ENCODE measurements around the gene MRPS18A.
"Not testable (repeated sequence)": the region's sequence is repeated elsewhere in the genome, so short reads cannot be mapped to it uniquely, and the experiment has no call there.

MRPS18A gene

DNA sequence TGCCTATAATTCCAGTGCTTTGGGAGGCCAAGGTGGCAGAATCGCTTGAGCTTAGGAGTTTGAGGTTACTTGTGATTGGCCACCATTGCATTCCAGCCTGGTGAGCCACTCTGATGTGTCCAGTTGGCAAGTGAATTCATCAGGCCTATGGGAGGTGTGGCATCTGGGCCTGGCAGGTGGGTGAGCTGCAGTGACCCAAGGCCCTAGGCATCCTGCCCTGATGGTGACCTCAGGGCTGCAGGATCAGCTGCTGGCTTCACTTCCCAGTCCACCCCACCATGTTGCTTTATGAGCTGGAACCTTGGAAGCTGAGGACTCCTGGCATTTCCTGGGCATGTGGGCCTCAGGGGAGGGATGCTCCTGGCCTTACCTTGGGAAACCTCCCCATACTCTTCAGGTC lies 22.2 kb downstream of the MRPS18A start:
- H3K4me1 ChIP-seq (ENCODE audit: control insufficient read depth, low read depth, low read length): peaks cover 18% of the 10 kb centered on the region
- H3K36me3 ChIP-seq (ENCODE audit: control insufficient read depth, low read depth, low read length): no peaks in the 10 kb centered on the region
- no peaks in the 10 kb centered on the region for H3K9me3 ChIP-seq (ENCODE audit: control insufficient read depth, low read depth, low read length)
- no peak overlapping the region for H3K9ac ChIP-seq (ENCODE audit: low read length)
- no peaks in the 10 kb centered on the region for H3K27me3 ChIP-seq (ENCODE audit: control insufficient read depth, insufficient read depth, low read length)
- no peak overlapping the region for H3K4me3 ChIP-seq (ENCODE audit: low read length)
- H3K27ac ChIP-seq (ENCODE audit: low read length): no peak overlapping the region

- H3K36me3 ChIP-seq (ENCODE audit: control insufficient read depth, low read depth, low read length); H3K27ac ChIP-seq (ENCODE audit: low read length); H3K9ac ChIP-seq (ENCODE audit: low read length); H3K27me3 ChIP-seq (ENCODE audit: control insufficient read depth, insufficient read depth, low read length); H3K9me3 ChIP-seq (ENCODE audit: control insufficient read depth, low read depth, low read length); H3K4me1 ChIP-seq (ENCODE audit: control insufficient read depth, low read depth, low read length); H3K4me3 ChIP-seq (ENCODE audit: low read length): not testable (repeated sequence)
Observed at GRCh38 chr6:43662948-43663347, 24.6 kb downstream of the MRPS18A start.

DNA sequence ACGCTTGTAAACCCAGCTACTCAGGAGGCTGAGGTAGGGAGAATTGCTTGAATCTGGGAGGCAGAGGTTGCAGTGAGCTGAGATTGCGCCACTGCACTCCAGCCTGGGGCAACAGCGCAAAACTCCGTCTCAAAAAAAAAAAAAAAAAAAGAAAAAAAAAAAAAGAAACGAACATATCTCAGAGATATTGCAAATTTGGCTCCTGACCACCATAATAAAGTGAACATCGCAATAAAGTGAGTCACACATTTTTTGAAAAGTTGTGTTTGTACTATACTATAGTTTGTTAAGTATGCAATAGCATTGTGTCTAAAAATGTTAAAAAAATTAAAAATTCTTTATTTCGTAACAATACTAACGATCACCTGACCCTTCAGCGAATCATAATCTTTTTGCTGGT lies 29.4 kb downstream of the MRPS18A start:
- Histone ChIP-seq H3K4me1 (ENCODE audit: control insufficient read depth, low read depth, low read length) (peaks cover 4% of the 10 kb centered on the region), H3K9ac (ENCODE audit: low read length) (no peak overlapping the region), H3K27ac (ENCODE audit: low read length) (no peak overlapping the region), H3K4me3 (ENCODE audit: low read length) (no peak overlapping the region), H3K27me3 (ENCODE audit: control insufficient read depth, insufficient read depth, low read length) (no peaks in the 10 kb centered on the region), H3K9me3 (ENCODE audit: control insufficient read depth, low read depth, low read length) (no peaks in the 10 kb centered on the region), H3K36me3 (ENCODE audit: control insufficient read depth, low read depth, low read length) (no peaks in the 10 kb centered on the region)

DNA sequence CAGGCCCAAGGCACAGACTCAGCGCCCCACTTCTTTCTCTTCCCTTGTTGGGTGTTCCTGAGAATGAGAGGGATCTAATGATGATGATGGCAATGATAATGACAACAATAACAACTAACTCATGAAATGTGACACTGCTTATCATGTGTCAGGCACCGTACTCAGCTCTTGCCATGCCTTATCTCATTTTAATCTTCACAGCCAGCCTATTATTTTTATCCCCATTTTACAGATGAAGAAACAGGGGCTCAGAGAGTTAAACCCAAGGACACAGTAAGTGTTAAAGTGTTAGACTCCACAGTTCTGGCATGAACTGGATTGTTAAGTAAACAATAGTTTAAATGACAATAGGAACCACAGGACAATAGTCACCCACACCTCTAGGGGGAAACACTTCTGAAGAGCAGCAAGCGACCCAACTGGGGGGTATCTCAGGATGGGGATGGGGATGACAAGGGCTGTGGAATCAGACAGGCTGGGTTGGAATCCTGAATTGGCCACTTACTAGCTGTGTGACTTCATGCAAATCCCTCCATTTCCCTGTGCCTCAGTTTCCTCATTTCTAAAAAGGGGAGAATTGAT lies 30.3 kb downstream of the MRPS18A start:
- H3K4me1 ChIP-seq (ENCODE audit: control insufficient read depth, low read depth, low read length): peaks cover 4% of the 10 kb centered on the region
- H3K9me3 ChIP-seq (ENCODE audit: control insufficient read depth, low read depth, low read length): no peaks in the 10 kb centered on the region
- no peak overlapping the region for H3K9ac ChIP-seq (ENCODE audit: low read length)
- H3K27ac ChIP-seq (ENCODE audit: low read length): no peak overlapping the region
- no peak overlapping the region for H3K4me3 ChIP-seq (ENCODE audit: low read length)
- no peaks in the 10 kb centered on the region for H3K27me3 ChIP-seq (ENCODE audit: control insufficient read depth, insufficient read depth, low read length)
- H3K36me3 ChIP-seq (ENCODE audit: control insufficient read depth, low read depth, low read length): no peaks in the 10 kb centered on the region

DNA sequence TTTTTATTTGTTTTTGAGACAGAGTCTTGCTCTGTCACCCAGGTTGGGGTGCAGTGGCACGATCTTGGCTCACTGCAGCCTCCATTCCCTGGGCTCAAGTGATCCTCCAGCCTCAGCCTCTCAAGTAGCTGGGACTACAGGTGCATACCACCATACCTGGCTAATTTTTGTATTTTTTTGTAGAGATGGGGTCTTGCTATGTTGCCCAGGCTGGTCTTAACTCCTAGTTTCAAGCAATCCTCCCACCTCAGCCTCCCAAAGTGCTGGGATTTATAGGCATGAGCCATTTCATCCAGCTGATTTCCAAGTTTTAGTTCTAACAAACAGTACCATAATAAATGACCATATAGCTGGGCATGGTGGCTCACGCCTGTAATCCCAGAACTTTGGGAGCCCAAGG lies 34.8 kb downstream of the MRPS18A start:
- H3K4me3 ChIP-seq (ENCODE audit: low read length); H3K27me3 ChIP-seq (ENCODE audit: control insufficient read depth, insufficient read depth, low read length); H3K9ac ChIP-seq (ENCODE audit: low read length); H3K36me3 ChIP-seq (ENCODE audit: control insufficient read depth, low read depth, low read length); H3K4me1 ChIP-seq (ENCODE audit: control insufficient read depth, low read depth, low read length); H3K9me3 ChIP-seq (ENCODE audit: control insufficient read depth, low read depth, low read length); H3K27ac ChIP-seq (ENCODE audit: low read length): not testable (repeated sequence)

DNA sequence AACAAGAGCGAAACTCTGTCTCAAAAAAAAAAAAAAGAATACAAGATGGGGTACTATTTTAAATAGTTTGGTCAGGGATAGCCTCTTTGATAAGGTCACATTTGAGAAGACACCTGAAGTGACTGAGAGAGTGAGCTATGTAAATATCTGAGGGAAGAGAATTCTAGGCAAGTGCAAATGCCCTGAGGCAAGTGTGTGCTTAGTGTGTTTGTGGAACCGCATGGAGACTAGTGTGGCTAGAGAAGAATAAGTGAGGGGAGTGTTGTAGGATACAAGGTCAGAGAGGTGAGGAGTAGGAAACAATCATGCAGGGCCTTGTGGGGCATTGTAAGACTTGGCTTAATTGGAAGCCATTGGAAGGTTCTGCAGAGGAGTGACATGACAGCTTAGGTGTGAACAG lies 39.3 kb downstream of the MRPS18A start:
- no peak overlapping the region for H3K27ac ChIP-seq (ENCODE audit: low read length)
- H3K36me3 ChIP-seq (ENCODE audit: control insufficient read depth, low read depth, low read length): no peaks in the 10 kb centered on the region

DNA sequence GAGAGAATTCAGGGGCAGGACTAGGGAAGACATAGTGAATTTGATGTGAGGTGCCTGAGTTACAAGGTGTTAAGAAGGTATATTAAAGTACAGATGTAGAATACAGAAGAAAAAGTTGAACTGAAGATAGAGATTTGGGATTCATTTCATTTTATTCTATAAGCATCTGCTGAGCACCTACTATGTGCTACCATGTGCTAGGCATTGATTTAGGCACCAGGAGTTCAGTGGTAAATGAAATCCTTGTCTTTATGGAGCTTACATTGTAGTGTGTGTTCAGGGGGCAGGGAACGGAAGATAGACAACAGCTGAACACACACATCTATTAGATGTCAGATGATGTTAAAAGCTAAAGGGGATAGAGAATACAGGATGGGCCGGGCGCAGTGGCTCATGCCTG lies 40.0 kb downstream of the MRPS18A start:
- no peak overlapping the region for H3K9ac ChIP-seq (ENCODE audit: low read length)
- H3K4me3 ChIP-seq (ENCODE audit: low read length): no peak overlapping the region
- H3K36me3 ChIP-seq (ENCODE audit: control insufficient read depth, low read depth, low read length): no peaks in the 10 kb centered on the region
- H3K27ac ChIP-seq (ENCODE audit: low read length): no peak overlapping the region
- peaks cover 4% of the 10 kb centered on the region for H3K4me1 ChIP-seq (ENCODE audit: control insufficient read depth, low read depth, low read length)
- no peaks in the 10 kb centered on the region for H3K27me3 ChIP-seq (ENCODE audit: control insufficient read depth, insufficient read depth, low read length)
- no peaks in the 10 kb centered on the region for H3K9me3 ChIP-seq (ENCODE audit: control insufficient read depth, low read depth, low read length)

More for the DNA sequence above, 39.3 kb downstream of the MRPS18A start:
- Histone ChIP-seq H3K9ac (ENCODE audit: low read length) (no peak overlapping the region), H3K4me3 (ENCODE audit: low read length) (no peak overlapping the region), H3K27me3 (ENCODE audit: control insufficient read depth, insufficient read depth, low read length) (no peaks in the 10 kb centered on the region), H3K4me1 (ENCODE audit: control insufficient read depth, low read depth, low read length) (peaks cover 4% of the 10 kb centered on the region), H3K9me3 (ENCODE audit: control insufficient read depth, low read depth, low read length) (no peaks in the 10 kb centered on the region)

DNA sequence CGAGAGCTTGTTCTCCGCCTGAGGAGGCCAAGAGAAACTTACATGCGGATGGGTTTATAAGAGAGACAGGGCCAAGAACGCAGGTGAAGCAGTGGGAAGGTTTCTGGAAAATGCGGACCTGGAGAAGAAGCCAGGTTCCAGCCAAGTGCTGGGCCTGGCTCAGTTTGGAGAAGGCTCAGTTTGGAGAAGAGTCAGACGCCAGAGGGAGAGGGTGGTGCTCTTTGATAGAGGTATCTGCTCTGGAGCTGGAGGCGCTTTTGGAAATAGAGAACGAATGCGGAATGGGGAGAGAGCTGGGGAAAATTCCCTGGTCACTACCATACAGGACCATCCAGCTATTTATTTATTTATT lies 42.0 kb downstream of the MRPS18A start:
- Histone ChIP-seq H3K4me3 (ENCODE audit: low read length) (peak overlapping the region; percentile 70), H3K4me1 (ENCODE audit: control insufficient read depth, low read depth, low read length) (peaks cover 4% of the 10 kb centered on the region), H3K9ac (ENCODE audit: low read length) (peak overlapping the region; percentile 9), H3K9me3 (ENCODE audit: control insufficient read depth, low read depth, low read length) (no peaks in the 10 kb centered on the region), H3K36me3 (ENCODE audit: control insufficient read depth, low read depth, low read length) (peaks cover 8% of the 10 kb centered on the region), H3K27ac (ENCODE audit: low read length) (no peak overlapping the region), H3K27me3 (ENCODE audit: control insufficient read depth, insufficient read depth, low read length) (no peaks in the 10 kb centered on the region)

DNA sequence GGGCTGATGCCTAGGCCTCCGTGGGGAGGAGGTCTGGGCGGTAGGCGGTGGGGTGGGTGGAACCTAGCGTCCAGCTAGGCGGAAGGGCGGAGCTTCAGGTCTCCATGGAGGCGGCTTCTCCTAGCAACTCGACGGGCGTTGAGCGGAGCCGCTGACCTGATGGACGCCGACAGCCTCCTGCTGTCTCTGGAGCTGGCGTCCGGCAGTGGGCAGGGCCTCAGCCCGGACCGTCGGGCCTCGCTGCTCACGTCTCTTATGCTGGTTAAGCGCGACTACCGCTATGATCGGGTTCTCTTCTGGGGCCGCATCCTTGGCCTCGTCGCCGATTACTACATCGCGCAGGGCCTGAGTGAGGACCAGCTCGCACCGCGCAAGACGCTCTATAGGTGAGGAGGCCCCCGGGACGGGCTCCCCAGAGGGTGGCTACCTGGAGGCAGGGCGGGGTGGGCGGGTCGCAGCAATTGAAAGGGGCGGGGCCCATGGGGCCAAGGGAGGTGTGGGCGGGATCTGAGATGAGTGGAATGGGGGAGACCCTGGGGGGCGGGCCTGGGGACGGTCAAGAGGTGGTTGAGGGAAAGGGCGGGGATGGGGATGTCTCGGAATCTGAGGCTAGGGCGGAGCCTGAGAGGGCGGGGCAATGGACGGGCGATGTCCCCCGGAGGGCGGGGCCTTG lies 42.5 kb downstream of the MRPS18A start, which contains the start of gene RSPH9:
Gene RSPH9, plus strand, starts transcription at position 97 of the 673 bp plus-strand sequence. Its CDS starts 63 bp downstream, at position 160.
- Histone ChIP-seq H3K4me3 (ENCODE audit: low read length) (peak within 1 kb of the TSS; percentile 70), H3K9ac (ENCODE audit: low read length) (peak within 1 kb of the TSS; percentile 9), H3K27ac (ENCODE audit: low read length) (no peak within 1 kb of the TSS), H3K27me3 (ENCODE audit: control insufficient read depth, insufficient read depth, low read length) (no peaks in the 10 kb centered on the region), H3K4me1 (ENCODE audit: control insufficient read depth, low read depth, low read length) (peaks cover 4% of the 10 kb centered on the region), H3K9me3 (ENCODE audit: control insufficient read depth, low read depth, low read length) (no peaks in the 10 kb centered on the region), H3K36me3 (ENCODE audit: control insufficient read depth, low read depth, low read length) (peaks cover 14% of the 10 kb centered on the region)

DNA sequence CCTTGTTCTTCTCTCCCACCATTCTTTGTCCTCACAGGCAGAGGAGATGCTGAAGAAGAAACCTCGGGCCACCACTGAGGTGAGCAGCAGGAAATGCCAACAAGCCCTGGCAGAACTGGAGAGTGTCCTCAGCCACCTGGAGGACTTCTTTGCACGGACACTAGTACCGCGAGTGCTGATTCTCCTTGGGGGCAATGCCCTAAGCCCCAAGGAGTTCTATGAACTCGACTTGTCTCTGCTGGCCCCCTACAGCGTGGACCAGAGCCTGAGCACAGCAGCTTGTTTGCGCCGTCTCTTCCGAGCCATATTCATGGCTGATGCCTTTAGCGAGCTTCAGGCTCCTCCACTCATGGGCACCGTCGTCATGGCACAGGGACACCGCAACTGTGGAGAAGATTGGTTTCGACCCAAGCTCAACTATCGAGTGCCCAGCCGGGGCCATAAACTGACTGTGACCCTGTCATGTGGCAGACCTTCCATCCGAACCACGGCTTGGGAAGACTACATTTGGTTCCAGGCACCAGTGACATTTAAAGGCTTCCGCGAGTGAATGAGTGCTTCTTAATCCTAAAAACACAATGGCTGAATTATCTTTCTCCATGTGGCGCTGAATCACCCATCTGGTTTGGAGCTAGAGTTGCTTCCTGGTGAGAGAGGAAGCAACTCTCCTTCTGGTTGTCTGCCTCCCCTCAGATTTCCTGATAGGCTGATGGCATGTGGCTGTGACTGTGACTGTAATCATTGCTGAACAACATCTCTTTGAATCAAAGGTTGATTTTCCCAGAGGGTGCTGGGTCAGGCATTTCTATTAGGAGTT lies 47.4 kb downstream of the MRPS18A start:
- Histone ChIP-seq H3K4me3 (ENCODE audit: low read length) (no peak overlapping the region), H3K4me1 (ENCODE audit: control insufficient read depth, low read depth, low read length) (peaks cover 10% of the 10 kb centered on the region), H3K9ac (ENCODE audit: low read length) (no peak overlapping the region), H3K27me3 (ENCODE audit: control insufficient read depth, insufficient read depth, low read length) (no peaks in the 10 kb centered on the region), H3K9me3 (ENCODE audit: control insufficient read depth, low read depth, low read length) (no peaks in the 10 kb centered on the region), H3K36me3 (ENCODE audit: control insufficient read depth, low read depth, low read length) (peaks cover 30% of the 10 kb centered on the region), H3K27ac (ENCODE audit: low read length) (no peak overlapping the region)

DNA sequence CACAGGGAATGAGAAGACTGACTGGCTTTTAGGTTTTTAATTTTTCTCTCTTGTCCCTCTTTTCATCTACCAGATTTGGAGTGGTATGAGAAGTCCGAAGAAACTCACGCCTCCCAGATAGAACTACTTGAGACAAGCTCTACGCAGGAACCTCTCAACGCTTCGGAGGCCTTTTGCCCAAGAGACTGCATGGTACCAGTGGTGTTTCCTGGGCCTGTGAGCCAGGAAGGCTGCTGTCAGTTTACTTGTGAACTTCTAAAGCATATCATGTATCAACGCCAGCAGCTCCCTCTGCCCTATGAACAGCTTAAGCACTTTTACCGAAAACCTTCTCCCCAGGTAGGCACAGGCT lies 51.3 kb downstream of the MRPS18A start:
- Histone ChIP-seq H3K36me3 (ENCODE audit: control insufficient read depth, low read depth, low read length) (peaks cover 28% of the 10 kb centered on the region), H3K4me1 (ENCODE audit: control insufficient read depth, low read depth, low read length) (peaks cover 6% of the 10 kb centered on the region), H3K9me3 (ENCODE audit: control insufficient read depth, low read depth, low read length) (no peaks in the 10 kb centered on the region), H3K9ac (ENCODE audit: low read length) (peak overlapping the region; percentile 92), H3K27ac (ENCODE audit: low read length) (peak overlapping the region; percentile 78), H3K27me3 (ENCODE audit: control insufficient read depth, insufficient read depth, low read length) (no peaks in the 10 kb centered on the region), H3K4me3 (ENCODE audit: low read length) (peak overlapping the region; percentile 97)
